ENCODE data around the gene LMO7. TPM values are rescaled to one million over a fixed set of nuclear protein-coding genes. Genes with fewer than 3 reads are reported as not detected.

LMO7 gene
- total RNA-seq, 3 donors from 2014 or later: 11.0 to 71.3 (median 32.8) TPM

GRCh38 chr13:75764926-75765310 lies 128.8 kb downstream of the LMO7 start:
- Histone ChIP-seq H3K27ac (no peak overlapping the region), H3K27me3 (no peaks in the 10 kb centered on the region), H3K9me3 (no peaks in the 10 kb centered on the region), H3K36me3 (no peaks in the 10 kb centered on the region), H3K4me3 (no peak overlapping the region), H3K4me1 (no peaks in the 10 kb centered on the region)
- no peak for DNase-seq (ENCODE audit: low spot score in 2 of 2)
- intact Hi-C loops (cut with DNase I; ENCODE audit: low total_unique reads): no loop called here
- no peak for TF ChIP-seq POLR2AphosphoS5 (IDR thresholded peaks at IDR 0.05)
- no peak for TF ChIP-seq POLR2A (IDR thresholded peaks at IDR 0.05)
- TF ChIP-seq CTCF (IDR thresholded peaks at IDR 0.05): no peak

GRCh38 chr13:75766636-75767035 lies 130.5 kb downstream of the LMO7 start:
- TF ChIP-seq CTCF (IDR thresholded peaks at IDR 0.05) (no peak), POLR2AphosphoS5 (IDR thresholded peaks at IDR 0.05) (no peak), POLR2A (IDR thresholded peaks at IDR 0.05) (no peak)
- no peaks in the 10 kb centered on the region for H3K36me3 ChIP-seq
- no peak for DNase-seq (ENCODE audit: low spot score in 2 of 2)
- H3K27ac ChIP-seq: no peak overlapping the region
- no peaks in the 10 kb centered on the region for H3K9me3 ChIP-seq
- H3K4me1 ChIP-seq: no peaks in the 10 kb centered on the region
- H3K27me3 ChIP-seq: no peaks in the 10 kb centered on the region
- intact Hi-C loops (cut with DNase I; ENCODE audit: low total_unique reads): no loop called here
- H3K4me3 ChIP-seq: no peak overlapping the region

GRCh38 chr13:75769141-75769905 lies 133.2 kb downstream of the LMO7 start:
- intact Hi-C loops (cut with DNase I; ENCODE audit: low total_unique reads): no loop called here
- Histone ChIP-seq H3K36me3 (no peaks in the 10 kb centered on the region), H3K27ac (no peak overlapping the region), H3K27me3 (no peaks in the 10 kb centered on the region), H3K4me1 (no peaks in the 10 kb centered on the region), H3K4me3 (no peak overlapping the region), H3K9me3 (no peaks in the 10 kb centered on the region)
- DNase-seq (ENCODE audit: low spot score in 2 of 2): no peak
- TF ChIP-seq POLR2AphosphoS5 (IDR thresholded peaks at IDR 0.05) (no peak), POLR2A (IDR thresholded peaks at IDR 0.05) (no peak), CTCF (IDR thresholded peaks at IDR 0.05) (no peak)

- no peak for DNase-seq (ENCODE audit: low spot score in 2 of 2)
- Histone ChIP-seq H3K9me3 (no peaks in the 10 kb centered on the region), H3K4me3 (no peak overlapping the region), H3K27ac (no peak overlapping the region), H3K4me1 (no peaks in the 10 kb centered on the region), H3K36me3 (no peaks in the 10 kb centered on the region), H3K27me3 (no peaks in the 10 kb centered on the region)
- no peak for TF ChIP-seq POLR2AphosphoS5 (IDR thresholded peaks at IDR 0.05)
- no peak for TF ChIP-seq CTCF (IDR thresholded peaks at IDR 0.05)
- no peak for TF ChIP-seq POLR2A (IDR thresholded peaks at IDR 0.05)
- intact Hi-C loops (cut with DNase I; ENCODE audit: low total_unique reads): no loop called here
These were observed 134.0 kb downstream of the LMO7 start for GRCh38 chr13:75770164-75770563.

GRCh38 chr13:75770592-75771011 lies 134.5 kb downstream of the LMO7 start:
- H3K4me1 ChIP-seq: no peaks in the 10 kb centered on the region
- H3K27ac ChIP-seq: no peak overlapping the region
- no peak overlapping the region for H3K4me3 ChIP-seq
- TF ChIP-seq POLR2A (IDR thresholded peaks at IDR 0.05) (no peak), POLR2AphosphoS5 (IDR thresholded peaks at IDR 0.05) (no peak), CTCF (IDR thresholded peaks at IDR 0.05) (no peak)
- intact Hi-C loops (cut with DNase I; ENCODE audit: low total_unique reads): no loop called here
- no peaks in the 10 kb centered on the region for H3K36me3 ChIP-seq
- DNase-seq (ENCODE audit: low spot score in 2 of 2): no peak
- no peaks in the 10 kb centered on the region for H3K9me3 ChIP-seq
- H3K27me3 ChIP-seq: no peaks in the 10 kb centered on the region

Data from breast epithelium (tissue), 4 donors.